Measurements from ENCODE around the gene SMYD5. TPM values are rescaled to one million over a fixed set of nuclear protein-coding genes. Genes with fewer than 3 reads are reported as not detected.

The SMYD5 gene
- total RNA-seq, 1 donor from 2014 or later = 24.0 TPM

Other genes starting within 250 kb of the SMYD5 start
- gene SFXN5, start 142.5 kb upstream of the SMYD5 start, total RNA-seq = 9.7 and 10.3 TPM in 2 replicates
- 16.6 and 16.7 TPM in 2 replicates for gene RAB11FIP5, start 101.3 kb upstream of the SMYD5 start, total RNA-seq
- gene NOTO, start 11.7 kb upstream of the SMYD5 start, total RNA-seq = not detected in 2 replicates
- gene PRADC1, start 19.0 kb downstream of the SMYD5 start, total RNA-seq = 8.6 and 10.2 TPM in 2 replicates
- gene CCT7, start 20.1 kb downstream of the SMYD5 start, total RNA-seq = 321 and 330 TPM in 2 replicates
- gene FBXO41, start 70.2 kb downstream of the SMYD5 start, total RNA-seq = 16.6 and 17.5 TPM in 2 replicates
- gene EGR4, start 79.3 kb downstream of the SMYD5 start, total RNA-seq = 0.27 and 0.56 TPM in 2 replicates
- gene ALMS1, start 171.6 kb downstream of the SMYD5 start, total RNA-seq = 16.1 and 16.9 TPM in 2 replicates

Measured in T-helper 1 cell treated with Interleukin-12 subunit alpha and Interleukin-12 subunit beta and Interleukin-4 antibody, amounts not matched to agents 30 ng/mL and 1 ng/mL, for 36 hours (primary cell).